HG02759 (cell line): ENCODE results near the gene BTAF1.
"Not testable (repeated sequence)": the region's sequence is repeated elsewhere in the genome, so short reads cannot be mapped to it uniquely, and the experiment has no call there.

ENCODE experiments used
- ATAC-seq: cut with Tn5 transposase; IDR thresholded peaks from one replicate; pipeline ENCODE4 v1.9.1; 2021; ENCODE audit warnings: mild to moderate bottlenecking, moderate library complexity; ENCODE audit not compliant: unreplicated experiment

Gene BTAF1

GRCh38 chr10:91976317-91977051 lies 52.9 kb downstream of the BTAF1 start:
- no peak for ATAC-seq

- no peak for ATAC-seq
These were observed 53.9 kb downstream of the BTAF1 start for GRCh38 chr10:91977491-91977890.

- ATAC-seq, result no peak
These were observed 55.0 kb downstream of the BTAF1 start for GRCh38 chr10:91978585-91978984.

- no peak for ATAC-seq
These were observed 56.7 kb downstream of the BTAF1 start for GRCh38 chr10:91980319-91980718.

- no peak for ATAC-seq
These were observed 59.8 kb downstream of the BTAF1 start for GRCh38 chr10:91983416-91983815.

GRCh38 chr10:91987397-91988037 lies 63.9 kb downstream of the BTAF1 start:
- ATAC-seq, result no peak

GRCh38 chr10:91992031-91992430 lies 68.5 kb downstream of the BTAF1 start:
- no peak for ATAC-seq

GRCh38 chr10:91996266-91996665 lies 72.7 kb downstream of the BTAF1 start:
- no peak for ATAC-seq

GRCh38 chr10:92001581-92001980 lies 78.0 kb downstream of the BTAF1 start:
- ATAC-seq, result no peak

GRCh38 chr10:92001995-92002394 lies 78.4 kb downstream of the BTAF1 start:
- no peak for ATAC-seq

GRCh38 chr10:92003258-92003657 lies 79.7 kb downstream of the BTAF1 start:
- ATAC-seq, result no peak

GRCh38 chr10:92005978-92006377 lies 82.4 kb downstream of the BTAF1 start:
- ATAC-seq, result no peak

- ATAC-seq, result no peak
These were observed 85.9 kb downstream of the BTAF1 start for GRCh38 chr10:92009445-92009844.

- ATAC-seq, result no peak
These were observed 86.6 kb downstream of the BTAF1 start for GRCh38 chr10:92010047-92010735.

GRCh38 chr10:92011560-92012214 lies 88.1 kb downstream of the BTAF1 start:
- no peak for ATAC-seq

GRCh38 chr10:92014620-92015019 lies 91.0 kb downstream of the BTAF1 start:
- no peak for ATAC-seq

- ATAC-seq, result no peak
These were observed 101.1 kb downstream of the BTAF1 start for GRCh38 chr10:92024700-92025099.

- not testable (repeated sequence) for ATAC-seq
These were observed 101.8 kb downstream of the BTAF1 start for GRCh38 chr10:92025340-92025739.

- no peak for ATAC-seq
These were observed 103.6 kb downstream of the BTAF1 start for GRCh38 chr10:92027141-92027540.

- ATAC-seq, result no peak
These were observed 108.0 kb downstream of the BTAF1 start for GRCh38 chr10:92031580-92031979.

GRCh38 chr10:92033070-92033469 lies 109.5 kb downstream of the BTAF1 start:
- ATAC-seq, result not testable (repeated sequence)
